ENCODE results near the gene COMMD2. TPM values are rescaled to one million over a fixed set of nuclear protein-coding genes. Genes with fewer than 3 reads are reported as not detected.

The COMMD2 gene
- total and polyA plus RNA-seq, 12 donors = 4.6 to 22.9 (median 18.8) TPM

- DNase-seq (no peak), ATAC-seq (no peak)
- no peaks in the 10 kb centered on the region for H3K9me3 ChIP-seq
- intact Hi-C loops (cut with DNase I) = loop anchor here in 2 of 10 donors (5.0 kb wide), 1 partner anchor 60 kb away; the partner anchor contains the start of gene RNF13 (in 2 of the 2)
- H3K4me1 ChIP-seq = peaks cover 5 to 22% (median 17%) of the 10 kb centered on the region in 9 donors
- peaks cover 0 to 35% (median 0%) of the 10 kb centered on the region in 9 donors for H3K36me3 ChIP-seq
- TF ChIP-seq, protein P1, sequence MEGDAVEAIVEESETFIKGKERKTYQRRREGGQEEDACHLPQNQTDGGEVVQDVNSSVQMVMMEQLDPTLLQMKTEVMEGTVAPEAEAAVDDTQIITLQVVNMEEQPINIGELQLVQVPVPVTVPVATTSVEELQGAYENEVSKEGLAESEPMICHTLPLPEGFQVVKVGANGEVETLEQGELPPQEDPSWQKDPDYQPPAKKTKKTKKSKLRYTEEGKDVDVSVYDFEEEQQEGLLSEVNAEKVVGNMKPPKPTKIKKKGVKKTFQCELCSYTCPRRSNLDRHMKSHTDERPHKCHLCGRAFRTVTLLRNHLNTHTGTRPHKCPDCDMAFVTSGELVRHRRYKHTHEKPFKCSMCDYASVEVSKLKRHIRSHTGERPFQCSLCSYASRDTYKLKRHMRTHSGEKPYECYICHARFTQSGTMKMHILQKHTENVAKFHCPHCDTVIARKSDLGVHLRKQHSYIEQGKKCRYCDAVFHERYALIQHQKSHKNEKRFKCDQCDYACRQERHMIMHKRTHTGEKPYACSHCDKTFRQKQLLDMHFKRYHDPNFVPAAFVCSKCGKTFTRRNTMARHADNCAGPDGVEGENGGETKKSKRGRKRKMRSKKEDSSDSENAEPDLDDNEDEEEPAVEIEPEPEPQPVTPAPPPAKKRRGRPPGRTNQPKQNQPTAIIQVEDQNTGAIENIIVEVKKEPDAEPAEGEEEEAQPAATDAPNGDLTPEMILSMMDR (IDR thresholded peaks at IDR 0.05) = peak in 1 of 9 donors; percentile 3
- peak overlapping the region in 7 of 10 donors; percentile 57 to 84 (median 77) for H3K27ac ChIP-seq
- H3K27me3 ChIP-seq = no peaks in the 10 kb centered on the region
- H3K4me3 ChIP-seq = peak overlapping the region; percentile 66 to 93 (median 82)
Measured at GRCh38 chr3:149752788-149753136, 473 bp upstream of the COMMD2 start.

GRCh38 chr3:149751551-149751950 is 738 bp downstream of the COMMD2 start:
- peak overlapping the region; percentile 66 to 93 (median 82) for H3K4me3 ChIP-seq
- no peaks in the 10 kb centered on the region for H3K27me3 ChIP-seq
- peaks cover 5 to 22% (median 17%) of the 10 kb centered on the region in 9 donors for H3K4me1 ChIP-seq
- no peaks in the 10 kb centered on the region for H3K9me3 ChIP-seq
- WGBS, 2 donors = 6 to 12% methylated on average over 4 of the region's 4 CpGs
- TF ChIP-seq, protein P1 (IDR thresholded peaks at IDR 0.05) = no peak
- H3K27ac ChIP-seq = peak overlapping the region in 7 of 10 donors; percentile 57 to 84 (median 77)
- DNase-seq (no peak), ATAC-seq (peak in 1 of 8 donors; percentile 32)
- intact Hi-C loops (cut with DNase I) = loop anchor here in 2 of 10 donors (5.0 kb wide), 1 partner anchor 61 kb away; the partner anchor contains the start of gene RNF13 (in 2 of the 2)
- peaks cover 0 to 47% (median 8%) of the 10 kb centered on the region in 9 donors for H3K36me3 ChIP-seq

GRCh38 chr3:149744606-149745005 is 7.7 kb downstream of the COMMD2 start:
- intact Hi-C loops (cut with DNase I) = no loop called here
- no peaks in the 10 kb centered on the region for H3K27me3 ChIP-seq
- peaks cover 0 to 6% (median 0%) of the 10 kb centered on the region in 9 donors for H3K4me1 ChIP-seq
- no peak for DNase-seq
- H3K36me3 ChIP-seq = peaks cover 0 to 100% (median 48%) of the 10 kb centered on the region in 9 donors
- no peak for ATAC-seq
- H3K27ac ChIP-seq = no peak overlapping the region
- H3K4me3 ChIP-seq = no peak overlapping the region
- TF ChIP-seq, protein P1 (IDR thresholded peaks at IDR 0.05) = no peak
- H3K9me3 ChIP-seq = no peaks in the 10 kb centered on the region
- 96 to 97% methylated on average over 3 of the region's 3 CpGs for WGBS, 2 donors

GRCh38 chr3:149744151-149744550 is 8.1 kb downstream of the COMMD2 start:
- no peak overlapping the region for H3K27ac ChIP-seq
- DNase-seq = no peak
- H3K36me3 ChIP-seq = peaks cover 0 to 100% (median 48%) of the 10 kb centered on the region in 9 donors
- H3K4me3 ChIP-seq = no peak overlapping the region
- TF ChIP-seq, protein P1 (IDR thresholded peaks at IDR 0.05) = no peak
- H3K27me3 ChIP-seq = no peaks in the 10 kb centered on the region
- no peak for ATAC-seq
- H3K9me3 ChIP-seq = no peaks in the 10 kb centered on the region
- H3K4me1 ChIP-seq = peaks cover 0 to 6% (median 0%) of the 10 kb centered on the region in 9 donors
- intact Hi-C loops (cut with DNase I) = no loop called here
